CD4-positive, alpha-beta T cell (primary cell): Measurements from ENCODE around the gene AAK1. TPM values are rescaled to one million over a fixed set of nuclear protein-coding genes. Genes with fewer than 3 reads are reported as not detected.

Experiments used
- ATAC-seq: fragments of 200-7000 bp; cut with Tn5 transposase; one replicate; pipeline ENCODE4 v1.10.0; 2022; ENCODE audit warnings: mild to moderate bottlenecking; ENCODE audit not compliant: poor library complexity
- CTCF ChIA-PET: fragments of 350-600 bp; sonication (Branson Sonifier 250); formaldehyde crosslinking; loops from one replicate; lab custom pipeline; 2021; ENCODE audit warnings: antibody characterized with exemption, inconsistent platforms; lab: Charles Lee
- POLR2A ChIA-PET: fragments of 350-600 bp; sonication (Branson Sonifier 250); formaldehyde crosslinking; loops from one replicate; lab custom pipeline; 2021; ENCODE audit warnings: antibody characterized with exemption, inconsistent platforms; lab: Charles Lee
- DNase-seq, 14 experiments: peaks; one replicate each; pipeline ENCODE4 v3.0.0-alpha.2; 2013 to 2020; ENCODE audit warnings: mixed read lengths in 2 of 14
- H3K27ac ChIP-seq, 2 donors: one replicate each; pipeline versions ENCODE4 v1.5.1 to v1.7.0; 2013; ENCODE audit warnings: low read length in 2 of 2, low read depth in 1 of 2, mild to moderate bottlenecking in 1 of 2
- H3K27me3 ChIP-seq, 2 experiments: 1 replicate in 1 of 2; 2 replicates in 1 of 2; pipeline versions ENCODE4 v1.6.1 to v1.7.0; 2013; ENCODE audit warnings: low read length in 2 of 2, control low read depth in 1 of 2, mild to moderate bottlenecking in 1 of 2, moderate library complexity in 1 of 2; ENCODE audit not compliant: insufficient read depth in 2 of 2, control insufficient read depth in 1 of 2
- H3K36me3 ChIP-seq: one replicate; pipeline ENCODE4 v1.6.1; 2013; ENCODE audit warnings: low read length, control low read depth; ENCODE audit not compliant: insufficient read depth
- H3K4me1 ChIP-seq: one replicate; pipeline ENCODE4 v1.6.1; 2013; ENCODE audit warnings: low read length, control low read depth; ENCODE audit not compliant: insufficient read depth
- H3K4me3 ChIP-seq: one replicate; pipeline ENCODE4 v1.5.1; 2013; ENCODE audit warnings: mild to moderate bottlenecking, low read length, moderate library complexity
- H3K9me3 ChIP-seq, 2 experiments: 1 replicate in 1 of 2; 2 replicates in 1 of 2; pipeline versions ENCODE4 v1.6.1 to v1.7.0; 2013; ENCODE audit warnings: low read length in 2 of 2, mild to moderate bottlenecking in 2 of 2, control low read depth in 1 of 2, moderate library complexity in 1 of 2; ENCODE audit not compliant: control insufficient read depth in 1 of 2, insufficient read depth in 1 of 2
- H3K27ac Mint-ChIP-seq: one replicate; pipeline ENCODE4 v1.8.0; 2020; ENCODE audit warnings: mixed read lengths
- H3K27me3 Mint-ChIP-seq: one replicate; pipeline ENCODE4 v1.8.0; 2021; ENCODE audit warnings: mixed read lengths
- H3K36me3 Mint-ChIP-seq: one replicate; pipeline ENCODE4 v1.8.0; 2021; ENCODE audit warnings: low read depth, mixed read lengths
- H3K4me1 Mint-ChIP-seq: one replicate; pipeline ENCODE4 v1.8.0; 2021; ENCODE audit warnings: low read depth, mixed read lengths
- H3K4me3 Mint-ChIP-seq: one replicate; pipeline ENCODE4 v1.8.0; 2020; ENCODE audit warnings: mild to moderate bottlenecking, mixed read lengths
- H3K9me3 Mint-ChIP-seq: one replicate; pipeline ENCODE4 v1.8.0; 2020; ENCODE audit warnings: mixed read lengths
- intact Hi-C, 2 experiments: fragments of 100-400 bp; cut with DNase I in 1 of 2; cut with micrococcal nuclease in 1 of 2; formaldehyde crosslinking; loops; one replicate each; pipeline versions ENCODE4 v1.15.1 to v1.9.0; 2023 to 2025; cut with DNase I, micrococcal nuclease
- total RNA-seq, 174 experiments: library from RNA in 2 of 174; stranded (reverse) in 2 of 174; gene quantifications; one replicate each; pipeline ENCODE4 v1.2.3 and lab custom pipeline; 2021 to 2026
- TF ChIP-seq, protein P1 (sequence below): fragments of 200-600 bp; IDR thresholded peaks from one replicate; pipeline ENCODE4 v1.8.0; 2022; ENCODE audit warnings: antibody characterized with exemption, mild to moderate bottlenecking

Gene AAK1
- total RNA-seq, 2 experiments from 2014 or later: 201 to 208 TPM

- peaks cover 7% of the 10 kb centered on the region for H3K4me1 ChIP-seq
- ChIA-PET CTCF (interaction anchor here (0.8 to 1.0 kb wide), 2 partner anchors 18 to 40 kb away, joined by 3 to 4 read pairs; partner anchors contain the start of gene NFU1), POLR2A (interaction anchor here (1.5 kb wide), 1 partner anchor 40 kb away, joined by 4 read pairs; the partner anchor contains the start of gene NFU1)
- intact Hi-C loops: no loop called here
- H3K36me3 ChIP-seq: peaks cover 84% of the 10 kb centered on the region
- ATAC-seq: no peak
- H3K9me3 ChIP-seq: no peaks in the 10 kb centered on the region
- TF ChIP-seq, protein P1, sequence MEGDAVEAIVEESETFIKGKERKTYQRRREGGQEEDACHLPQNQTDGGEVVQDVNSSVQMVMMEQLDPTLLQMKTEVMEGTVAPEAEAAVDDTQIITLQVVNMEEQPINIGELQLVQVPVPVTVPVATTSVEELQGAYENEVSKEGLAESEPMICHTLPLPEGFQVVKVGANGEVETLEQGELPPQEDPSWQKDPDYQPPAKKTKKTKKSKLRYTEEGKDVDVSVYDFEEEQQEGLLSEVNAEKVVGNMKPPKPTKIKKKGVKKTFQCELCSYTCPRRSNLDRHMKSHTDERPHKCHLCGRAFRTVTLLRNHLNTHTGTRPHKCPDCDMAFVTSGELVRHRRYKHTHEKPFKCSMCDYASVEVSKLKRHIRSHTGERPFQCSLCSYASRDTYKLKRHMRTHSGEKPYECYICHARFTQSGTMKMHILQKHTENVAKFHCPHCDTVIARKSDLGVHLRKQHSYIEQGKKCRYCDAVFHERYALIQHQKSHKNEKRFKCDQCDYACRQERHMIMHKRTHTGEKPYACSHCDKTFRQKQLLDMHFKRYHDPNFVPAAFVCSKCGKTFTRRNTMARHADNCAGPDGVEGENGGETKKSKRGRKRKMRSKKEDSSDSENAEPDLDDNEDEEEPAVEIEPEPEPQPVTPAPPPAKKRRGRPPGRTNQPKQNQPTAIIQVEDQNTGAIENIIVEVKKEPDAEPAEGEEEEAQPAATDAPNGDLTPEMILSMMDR: no peak
- H3K4me3 ChIP-seq: no peak overlapping the region
- Mint-ChIP-seq H3K4me3 (no peak overlapping the region), H3K9me3 (no peaks in the 10 kb centered on the region), H3K27ac (peak overlapping the region; percentile 68), H3K36me3 (peaks cover 95% of the 10 kb centered on the region), H3K4me1 (peaks cover 40% of the 10 kb centered on the region), H3K27me3 (no peaks in the 10 kb centered on the region)
- no peak overlapping the region for H3K27ac ChIP-seq
- no peaks in the 10 kb centered on the region for H3K27me3 ChIP-seq
- DNase-seq: no peak
These were observed 165.9 kb downstream of the AAK1 start for GRCh38 chr2:69477627-69478026.

- DNase-seq: no peak
- Histone ChIP-seq H3K4me3 (no peak overlapping the region), H3K27me3 (no peaks in the 10 kb centered on the region), H3K36me3 (peaks cover 83% of the 10 kb centered on the region), H3K27ac (no peak overlapping the region), H3K4me1 (peaks cover 7% of the 10 kb centered on the region), H3K9me3 (no peaks in the 10 kb centered on the region)
- H3K4me3 Mint-ChIP-seq: no peak overlapping the region
- no peaks in the 10 kb centered on the region for H3K9me3 Mint-ChIP-seq
- peaks cover 35% of the 10 kb centered on the region for H3K4me1 Mint-ChIP-seq
- intact Hi-C loops: no loop called here
- no peaks in the 10 kb centered on the region for H3K27me3 Mint-ChIP-seq
- H3K36me3 Mint-ChIP-seq: peaks cover 95% of the 10 kb centered on the region
- H3K27ac Mint-ChIP-seq: peak overlapping the region; percentile 68
- TF ChIP-seq, protein P1: no peak
- ChIA-PET POLR2A (interaction anchor here (1.4 kb wide), 1 partner anchor 37 kb away, joined by 3 read pairs; the partner anchor contains the start of gene NFU1), CTCF (interaction anchor here (1.0 kb wide), 1 partner anchor 98 kb away, joined by 3 read pairs; no protein-coding TSS in a partner anchor)
- ATAC-seq: no peak
These were observed 168.9 kb downstream of the AAK1 start for GRCh38 chr2:69474688-69475087.

GRCh38 chr2:69471793-69472192, 171.7 kb downstream of the AAK1 start:
- peaks cover 93% of the 10 kb centered on the region for H3K36me3 Mint-ChIP-seq
- ChIA-PET CTCF (no interaction called here), POLR2A (interaction anchor here (0.9 kb wide), 1 partner anchor 34 kb away, joined by 3 read pairs; the partner anchor contains the start of gene NFU1)
- intact Hi-C loops: no loop called here
- Histone ChIP-seq H3K27me3 (no peaks in the 10 kb centered on the region), H3K27ac (no peak overlapping the region), H3K9me3 (no peaks in the 10 kb centered on the region), H3K36me3 (peaks cover 78% of the 10 kb centered on the region), H3K4me1 (peaks cover 4% of the 10 kb centered on the region), H3K4me3 (no peak overlapping the region)
- no peaks in the 10 kb centered on the region for H3K27me3 Mint-ChIP-seq
- no peak for ATAC-seq
- H3K27ac Mint-ChIP-seq: peak overlapping the region; percentile 61
- no peak for DNase-seq
- peaks cover 10% of the 10 kb centered on the region for H3K4me1 Mint-ChIP-seq
- H3K4me3 Mint-ChIP-seq: no peak overlapping the region
- H3K9me3 Mint-ChIP-seq: no peaks in the 10 kb centered on the region
- TF ChIP-seq, protein P1: no peak
